Retina (tissue), 1 donor: Measurements from ENCODE around the gene AHCYL2.
A peak's percentile ranks its signal among the peaks of the same experiment; 100 is the strongest.
"Not testable (repeated sequence)": the region's sequence is repeated elsewhere in the genome, so short reads cannot be mapped to it uniquely, and the experiment has no call there.

ENCODE experiments used
- DNase-seq: peaks from one replicate; pipeline ENCODE4 v3.0.0-alpha.2; 2016

The AHCYL2 gene

GRCh38 chr7:129295015-129295423 is 70.2 kb downstream of the AHCYL2 start:
- DNase-seq = peak; percentile 59

GRCh38 chr7:129298268-129298893 is 73.6 kb downstream of the AHCYL2 start:
- DNase-seq = peak; percentile 30

DNA sequence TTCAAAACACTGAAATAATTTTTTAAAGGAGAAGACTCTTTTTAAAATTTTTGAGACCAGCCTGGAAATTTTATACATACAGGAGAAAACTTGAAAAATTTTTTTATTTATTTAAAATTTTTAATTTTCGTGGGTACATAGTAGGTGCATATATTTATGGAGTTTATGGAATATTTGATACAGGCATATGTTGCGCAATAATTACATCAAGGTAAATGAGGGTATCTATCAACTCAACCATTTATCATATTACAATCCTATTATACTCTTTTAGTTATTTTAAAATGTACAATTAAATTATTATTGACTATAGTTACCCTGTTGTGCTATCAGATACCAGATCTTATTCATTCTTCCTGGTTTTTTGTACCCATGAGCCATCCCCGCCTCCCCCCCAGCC is 75.1 kb downstream of the AHCYL2 start:
- DNase-seq = no peak

GRCh38 chr7:129300299-129300698 is 75.5 kb downstream of the AHCYL2 start:
- not testable (repeated sequence) for DNase-seq

GRCh38 chr7:129307592-129307991 is 82.8 kb downstream of the AHCYL2 start:
- DNase-seq = no peak

- DNase-seq = no peak
Observed at GRCh38 chr7:129308047-129308446, 83.2 kb downstream of the AHCYL2 start.

DNA sequence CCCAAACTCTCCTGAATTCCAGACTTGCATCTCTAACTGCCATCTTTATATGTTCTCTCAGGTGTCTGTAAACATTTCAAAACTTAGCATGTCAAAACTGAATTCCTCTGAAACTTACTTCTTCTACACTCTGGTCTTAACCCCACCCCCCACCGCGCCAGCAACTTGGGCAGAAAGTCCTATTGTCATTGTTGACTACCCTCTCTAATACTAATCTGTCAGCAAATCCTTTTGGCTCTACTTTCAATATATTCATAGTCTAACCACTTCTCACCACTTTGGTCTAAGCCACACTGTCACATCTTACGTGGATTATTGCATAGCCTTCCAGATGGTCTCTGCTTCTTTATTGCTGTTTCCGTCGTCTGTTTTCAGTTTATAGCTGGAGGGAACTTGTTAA is 86.6 kb downstream of the AHCYL2 start:
- DNase-seq = no peak

- DNase-seq = no peak
Observed at GRCh38 chr7:129313282-129313681, 88.5 kb downstream of the AHCYL2 start.

GRCh38 chr7:129315960-129316359 is 91.1 kb downstream of the AHCYL2 start:
- DNase-seq = no peak

DNA sequence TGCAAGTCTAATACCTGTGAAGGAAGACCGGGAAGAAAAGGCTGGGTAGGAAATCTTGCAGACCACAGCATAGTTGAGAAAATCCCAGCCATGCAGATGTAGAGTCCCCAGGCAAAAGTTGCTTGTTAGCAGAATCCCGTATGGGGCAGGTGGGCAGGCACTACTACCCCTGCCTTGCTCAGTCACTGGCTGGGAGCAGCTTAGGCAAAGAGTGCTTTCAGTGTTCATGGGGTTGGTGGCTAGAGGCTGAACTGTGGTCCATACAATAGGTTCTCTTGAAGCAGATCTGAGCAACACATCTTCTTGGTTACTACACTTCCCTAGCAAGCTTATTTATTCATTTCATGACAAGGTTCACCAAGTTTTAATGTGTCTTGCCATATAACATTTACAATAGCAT is 92.6 kb downstream of the AHCYL2 start:
- DNase-seq = no peak

- DNase-seq = no peak
Observed at GRCh38 chr7:129327076-129327475, 102.2 kb downstream of the AHCYL2 start.

DNA sequence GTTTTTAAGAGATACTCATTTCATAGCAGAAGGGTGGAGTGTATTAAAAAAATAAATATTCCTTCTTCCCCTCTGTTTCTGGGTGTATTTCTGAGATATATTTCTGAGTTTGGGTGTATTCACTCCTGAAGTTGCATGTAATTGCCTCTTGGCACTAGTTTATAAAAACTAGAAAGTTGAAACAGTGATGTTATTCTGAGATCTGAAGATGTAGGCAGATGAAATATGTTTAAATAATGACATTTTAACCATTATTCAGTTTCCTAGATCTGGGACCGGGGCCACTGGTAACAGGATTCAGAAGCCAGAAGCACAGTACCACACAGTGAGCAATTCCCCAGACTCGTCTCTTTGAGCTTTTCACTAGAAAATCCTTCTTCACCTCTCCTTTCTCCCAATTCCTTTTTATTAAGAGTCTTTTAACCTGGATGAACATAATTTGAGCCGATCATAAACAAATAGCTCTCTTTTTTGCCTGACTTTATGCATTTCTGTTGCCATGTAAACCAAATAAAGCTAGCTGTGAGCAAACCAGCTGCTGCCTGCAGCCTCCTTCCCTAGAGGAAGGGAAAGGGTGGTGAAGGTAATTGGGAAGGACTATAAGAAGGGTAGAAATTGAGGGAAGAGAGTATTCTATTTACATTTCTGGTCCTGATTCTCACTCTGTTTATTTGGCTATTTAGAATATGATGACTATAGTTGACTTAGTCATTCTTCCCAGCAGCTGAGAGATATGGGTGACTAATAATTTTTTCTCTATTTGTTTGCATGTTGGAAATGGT is 107.6 kb downstream of the AHCYL2 start:
- DNase-seq = no peak

GRCh38 chr7:129334473-129334872 is 109.6 kb downstream of the AHCYL2 start:
- DNase-seq = no peak

DNA sequence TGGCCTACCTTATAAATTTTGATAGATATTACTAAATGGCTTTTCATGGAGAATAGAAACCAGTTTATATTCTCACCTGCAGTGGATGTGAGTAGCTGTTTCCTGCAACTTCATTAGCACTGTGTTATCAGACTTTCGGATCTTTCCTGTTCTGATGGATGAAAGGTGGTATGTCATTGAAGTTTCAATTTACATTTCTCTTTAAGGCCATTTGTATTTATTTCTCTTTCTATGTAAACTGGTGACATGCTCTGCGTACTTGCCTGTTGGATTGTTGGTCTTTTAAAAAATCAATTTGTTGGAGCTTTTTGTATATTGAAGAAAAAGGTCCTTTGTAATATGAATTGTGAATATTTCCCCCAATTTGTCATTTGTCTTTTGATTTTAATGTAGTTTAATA is 113.6 kb downstream of the AHCYL2 start:
- DNase-seq = no peak

DNA sequence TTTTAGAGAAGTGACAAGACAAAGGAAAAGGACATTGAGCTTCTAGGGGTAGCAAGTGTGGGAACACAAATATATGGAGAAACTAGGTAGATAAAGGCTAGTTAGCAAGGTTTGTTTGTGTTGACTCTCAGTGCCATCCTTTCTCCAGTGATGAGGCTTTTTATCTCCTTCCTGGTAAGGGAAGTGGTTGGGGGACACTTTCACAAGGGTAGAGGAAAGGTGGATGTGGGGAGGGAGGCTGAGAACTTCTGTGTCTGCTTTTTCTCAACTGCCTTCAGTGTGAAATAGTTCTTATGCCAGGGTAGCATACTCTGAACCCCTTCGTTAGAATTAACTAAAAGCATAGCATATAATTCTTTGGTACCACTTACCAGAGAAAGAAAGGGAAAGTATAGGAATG is 116.4 kb downstream of the AHCYL2 start:
- no peak for DNase-seq

DNA sequence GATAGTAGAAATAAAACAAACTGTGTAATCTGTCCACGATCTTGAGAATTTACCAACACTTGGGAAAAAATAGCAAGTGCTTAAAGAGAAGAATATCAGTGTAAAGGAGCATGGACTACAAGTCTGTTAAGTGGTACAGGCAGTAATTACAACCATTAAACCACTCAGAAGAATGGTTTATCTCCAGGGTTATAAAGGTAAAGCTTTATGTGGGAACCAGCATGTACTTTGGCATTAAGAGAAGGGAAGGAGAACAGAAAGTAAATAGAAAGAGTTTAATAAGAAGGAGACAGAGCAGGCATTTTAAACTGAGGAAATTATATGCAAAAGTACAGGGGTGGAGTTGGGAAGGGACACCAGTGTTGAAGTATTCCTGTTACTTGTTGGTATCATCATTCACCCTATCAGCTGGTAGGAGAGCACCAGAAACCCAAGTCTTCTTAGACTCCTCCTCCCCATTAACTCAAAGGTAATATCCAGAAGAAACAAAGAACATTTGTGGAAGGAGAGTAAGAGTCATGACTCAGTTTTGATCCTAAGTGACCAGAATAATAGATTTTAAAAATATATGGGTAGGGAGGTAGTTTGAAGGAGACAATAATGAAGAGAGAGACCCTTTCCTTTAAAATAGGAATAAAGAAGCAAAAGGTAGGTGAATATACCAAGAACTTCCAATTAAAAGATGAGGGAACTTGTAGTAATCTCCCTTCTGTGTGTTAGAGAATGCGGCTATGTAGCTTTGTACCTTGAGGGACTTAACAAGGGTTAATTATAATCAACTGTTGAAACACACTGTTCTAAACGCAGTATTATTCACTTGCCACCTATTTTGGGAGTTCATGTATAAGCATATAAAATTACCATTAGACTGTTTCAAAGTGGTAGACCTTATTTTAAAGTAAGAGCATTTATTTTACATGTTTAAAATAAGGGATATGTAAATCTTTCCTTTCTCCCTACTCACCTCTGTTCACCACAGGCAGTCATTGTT is 117.3 kb downstream of the AHCYL2 start:
- no peak for DNase-seq

GRCh38 chr7:129343099-129343700 is 118.4 kb downstream of the AHCYL2 start:
- DNase-seq = peak; percentile 13

GRCh38 chr7:129347330-129347729 is 122.5 kb downstream of the AHCYL2 start:
- no peak for DNase-seq

DNA sequence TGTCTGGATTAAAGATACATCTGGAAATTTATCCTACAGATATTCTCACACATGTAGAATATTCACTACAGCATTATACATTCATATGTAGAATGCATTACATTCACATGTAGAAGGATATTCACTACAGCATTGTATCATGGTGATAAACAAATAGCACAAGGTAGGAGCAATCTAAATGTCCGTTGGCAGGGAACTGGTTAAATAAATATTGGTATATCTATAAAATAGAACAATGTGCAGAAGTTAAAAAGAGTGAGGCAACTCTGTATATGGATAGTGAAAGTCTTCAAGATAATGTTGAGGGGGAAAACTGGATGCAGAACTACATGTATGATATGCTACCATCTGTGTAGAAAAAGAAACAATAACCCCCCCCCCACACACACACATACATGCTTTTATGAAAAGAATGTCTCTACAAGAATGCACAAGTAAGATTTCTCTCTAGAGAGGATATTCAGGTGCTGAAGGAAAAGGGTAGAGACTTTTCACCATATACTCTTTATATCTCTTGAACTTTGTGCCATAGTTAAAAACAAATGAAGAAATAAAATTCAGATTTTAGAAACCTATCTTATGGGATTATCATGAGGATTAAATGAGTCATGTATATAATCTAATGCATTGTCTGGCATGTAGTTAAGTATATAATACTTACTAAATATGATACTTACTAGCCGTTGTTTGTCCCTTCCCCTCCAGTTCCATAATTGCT is 123.4 kb downstream of the AHCYL2 start:
- DNase-seq = no peak

DNA sequence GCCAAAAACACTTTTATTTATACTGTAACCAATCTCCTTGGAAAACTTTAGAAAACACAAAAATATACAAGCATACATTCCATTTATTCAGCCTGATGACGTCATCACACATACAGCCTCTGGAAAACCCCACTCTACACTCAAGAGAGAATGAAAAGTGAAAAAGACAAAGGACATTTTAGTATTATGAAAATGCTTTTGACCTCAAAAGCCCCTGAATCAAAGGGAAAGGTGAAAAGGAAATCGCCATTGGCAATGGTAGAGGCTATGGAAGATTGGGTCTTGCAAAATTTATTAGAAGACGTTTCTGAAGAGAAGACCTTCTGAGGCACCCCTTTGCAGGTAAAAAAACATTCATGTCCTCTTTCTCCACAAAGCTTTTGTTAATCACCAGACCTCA is 126.5 kb downstream of the AHCYL2 start:
- no peak for DNase-seq

DNA sequence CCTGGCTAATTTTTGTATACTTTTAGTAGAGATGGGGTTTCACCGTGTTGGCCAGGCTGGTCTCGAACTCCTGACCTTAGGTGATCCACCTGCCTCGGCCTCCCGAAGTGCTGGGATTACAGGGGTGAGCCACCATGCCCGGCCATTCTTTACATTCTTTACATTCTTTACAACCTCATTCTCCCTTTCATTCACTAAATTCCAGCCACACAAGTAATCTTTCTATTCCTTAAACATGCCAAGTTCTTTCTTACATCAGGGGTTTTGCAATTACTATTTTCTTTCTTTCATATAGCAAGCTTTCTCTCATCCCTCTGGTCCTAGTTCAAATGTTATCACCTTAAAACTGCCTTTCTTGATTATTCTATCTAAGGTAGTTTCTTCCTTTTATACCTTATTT is 128.3 kb downstream of the AHCYL2 start:
- DNase-seq = not testable (repeated sequence)
